HG03442 (cell line): ENCODE measurements around the gene TMEM11.
A peak's percentile ranks its signal among the peaks of the same experiment; 100 is the strongest.

Experiments
- ATAC-seq: cut with Tn5 transposase; IDR thresholded peaks from one replicate; pipeline ENCODE4 v1.9.1; 2021; ENCODE audit warnings: mild to moderate bottlenecking, moderate library complexity; ENCODE audit not compliant: unreplicated experiment

TMEM11 gene

GRCh38 chr17:21186399-21187187 is 27.4 kb downstream of the TMEM11 start:
- ATAC-seq, result no peak

- ATAC-seq, result no peak
Observed at GRCh38 chr17:21185061-21185460, 28.9 kb downstream of the TMEM11 start.

- ATAC-seq, result no peak
Observed at GRCh38 chr17:21184570-21184969, 29.4 kb downstream of the TMEM11 start.

GRCh38 chr17:21183468-21183867 is 30.5 kb downstream of the TMEM11 start:
- ATAC-seq, result no peak

GRCh38 chr17:21177854-21178600 is 35.9 kb downstream of the TMEM11 start:
- ATAC-seq, result no peak

GRCh38 chr17:21177401-21177800 is 36.6 kb downstream of the TMEM11 start:
- ATAC-seq, result no peak

- ATAC-seq, result no peak
Observed at GRCh38 chr17:21176773-21177395, 37.1 kb downstream of the TMEM11 start.

- ATAC-seq, result no peak
Observed at GRCh38 chr17:21174713-21175112, 39.2 kb downstream of the TMEM11 start.

- ATAC-seq, result no peak
Observed at GRCh38 chr17:21174186-21174585, 39.8 kb downstream of the TMEM11 start.

GRCh38 chr17:21173543-21173942 is 40.4 kb downstream of the TMEM11 start:
- no peak for ATAC-seq

- no peak for ATAC-seq
Observed at GRCh38 chr17:21172846-21173245, 41.1 kb downstream of the TMEM11 start.

- ATAC-seq, result no peak
Observed at GRCh38 chr17:21171970-21172510, 41.9 kb downstream of the TMEM11 start.

GRCh38 chr17:21171309-21171922 is 42.5 kb downstream of the TMEM11 start:
- ATAC-seq, result peak; percentile 61

- no peak for ATAC-seq
Observed at GRCh38 chr17:21170809-21171208, 43.2 kb downstream of the TMEM11 start.

- ATAC-seq, result no peak
Observed at GRCh38 chr17:21169496-21169895, 44.5 kb downstream of the TMEM11 start.

GRCh38 chr17:21168555-21168865 is 45.5 kb downstream of the TMEM11 start:
- no peak for ATAC-seq

- ATAC-seq, result no peak
Observed at GRCh38 chr17:21167303-21167702, 46.7 kb downstream of the TMEM11 start.

- no peak for ATAC-seq
Observed at GRCh38 chr17:21166595-21167210, 47.3 kb downstream of the TMEM11 start.

- no peak for ATAC-seq
Observed at GRCh38 chr17:21165922-21166594, 47.9 kb downstream of the TMEM11 start.

GRCh38 chr17:21164620-21165019 is 49.3 kb downstream of the TMEM11 start:
- no peak for ATAC-seq
